A549 treated with AZD9567 at 1 μM for 4 hours (cell line): ENCODE data around the gene NIPAL3. TPM values are rescaled to one million over a fixed set of nuclear protein-coding genes. Genes with fewer than 3 reads are reported as not detected.

Experiments used
- total RNA-seq: library from RNA; stranded (reverse); fragments of 200-300 nt; extraction: Qiagen RNA extraction; gene quantifications from 5 replicates; pipeline ENCODE4 v1.2.3, GENCODE V29; 2022; ENCODE audit not compliant: insufficient read depth

The NIPAL3 gene
- total RNA-seq: 5.2 to 9.1 TPM (median 6.4 TPM) in 5 replicates

DNA sequence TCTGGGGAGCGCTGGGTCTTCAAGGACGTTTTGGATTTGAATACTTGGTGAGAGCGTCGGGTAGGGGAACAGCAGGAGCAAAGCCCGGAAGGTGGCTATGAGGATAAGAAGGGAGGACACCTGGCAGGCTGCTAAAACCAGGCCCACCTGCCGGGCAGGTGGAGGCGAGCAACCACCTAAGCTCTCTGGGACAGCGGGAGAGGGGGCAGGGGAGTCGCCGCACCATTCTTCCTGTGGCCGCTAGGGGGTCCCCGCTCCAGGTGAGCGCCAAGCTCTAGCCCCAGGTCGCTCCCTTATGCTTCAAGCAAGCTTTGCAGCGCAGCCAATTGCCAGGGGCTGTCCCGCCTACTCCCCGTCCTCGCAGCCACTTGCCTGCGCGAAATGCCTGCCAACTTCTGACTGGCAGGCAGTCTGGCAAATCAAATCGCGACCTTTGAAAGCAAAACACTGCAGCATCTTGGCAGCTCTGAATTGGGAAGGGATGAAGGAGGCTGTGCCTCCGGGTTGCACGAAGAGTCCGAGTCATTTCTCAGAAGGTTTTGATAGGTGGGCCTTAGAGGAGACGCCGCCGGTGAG, at the start of gene NIPAL3:
TSS of gene NIPAL3 (plus strand) at position 469 of the 576 bp plus-strand sequence. CDS start 3,746 bp downstream, outside the sequence.

DNA sequence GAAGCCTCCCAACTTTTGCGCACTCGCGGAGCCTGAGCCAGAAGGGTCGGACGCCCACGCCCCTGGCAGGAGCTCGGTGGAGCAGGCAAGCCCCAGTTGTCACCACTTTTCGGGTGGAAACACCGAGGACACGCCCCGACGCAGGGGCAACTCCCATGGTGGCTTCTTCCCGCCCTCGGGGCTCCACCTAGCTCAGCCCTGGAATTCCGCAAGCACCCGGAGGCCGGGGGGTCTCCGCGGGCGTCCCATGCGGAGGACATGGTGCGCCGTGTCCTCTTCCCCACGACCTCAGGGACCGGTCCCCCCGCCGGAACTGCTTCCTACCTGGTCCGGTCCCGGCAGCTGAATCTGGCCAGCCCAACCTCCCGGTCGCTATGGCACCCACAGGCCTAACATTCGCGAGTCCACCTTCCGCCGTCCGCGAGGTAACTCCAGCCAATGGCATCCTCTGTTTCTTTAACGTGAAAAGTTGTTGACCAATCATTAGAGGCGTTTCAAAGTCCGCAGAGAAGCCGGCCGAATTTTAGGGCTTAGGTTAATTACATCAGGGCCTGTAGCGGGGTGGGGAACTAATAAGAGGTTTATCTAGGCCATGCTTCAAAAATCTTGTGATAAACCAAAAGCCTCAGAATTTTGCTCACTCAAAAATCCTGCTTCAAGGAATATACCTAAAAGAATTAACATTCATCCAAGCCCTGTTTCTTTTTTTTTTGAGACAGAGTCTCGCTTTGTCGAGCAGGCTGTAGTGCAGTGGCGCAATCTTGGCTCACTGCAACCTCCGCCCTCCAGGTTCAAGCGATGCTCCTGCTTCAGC, 2.0 kb upstream of the NIPAL3 start, which contains the start of gene STPG1:
TSS of gene STPG1 (minus strand) at position 433 of the 814 bp plus-strand sequence. CDS start 12,394 bp downstream, outside the sequence.

DNA sequence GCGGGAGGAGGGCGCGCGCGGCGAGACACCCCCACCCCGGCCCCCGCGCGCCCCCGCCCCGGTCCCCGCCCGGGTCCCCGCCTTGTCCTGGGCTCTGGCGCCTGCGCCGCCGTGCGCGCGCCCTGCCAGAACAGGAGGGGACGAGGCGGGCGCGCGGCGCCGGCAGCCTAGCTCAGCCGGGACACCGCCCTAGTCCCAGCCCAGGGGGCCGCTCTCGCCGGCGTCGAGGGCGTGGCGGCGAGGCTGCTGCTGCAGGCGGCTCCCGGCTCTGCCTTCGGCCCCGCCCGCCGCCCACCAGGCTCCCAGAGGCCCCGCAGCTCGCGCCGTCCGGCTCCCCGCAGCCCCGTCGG, 87.1 kb downstream of the NIPAL3 start, which contains the start of gene RCAN3:
TSS of gene RCAN3 (plus strand) at position 128 of the 350 bp plus-strand sequence. CDS start 11,537 bp downstream, outside the sequence.

Other genes starting within 250 kb of the NIPAL3 start
- gene IFNLR1, start 228.5 kb upstream of the NIPAL3 start, total RNA-seq: 0.60 to 1.3 TPM (median 0.75 TPM) in 4 of 5 replicates, not detected in the other
- gene GRHL3, start 96.4 kb upstream of the NIPAL3 start, total RNA-seq: 0.39 to 0.57 TPM (median 0.50 TPM) in 4 of 5 replicates, not detected in the other
- 5.0 to 7.5 TPM (median 5.3 TPM) in 5 replicates for gene STPG1, start 2.0 kb upstream of the NIPAL3 start, total RNA-seq
- gene RCAN3, start 87.0 kb downstream of the NIPAL3 start, total RNA-seq: 11.1 to 20.7 TPM (median 13.8 TPM) in 5 replicates
- gene NCMAP, start 140.3 kb downstream of the NIPAL3 start, total RNA-seq: 0.02 to 0.12 TPM (median 0.06 TPM) in 4 of 5 replicates, not detected in the other
- gene SRRM1, start 227.5 kb downstream of the NIPAL3 start, total RNA-seq: 37.9 to 63.5 TPM (median 40.9 TPM) in 5 replicates